Measurements from ENCODE around the gene ZFR.
A peak's percentile ranks its signal among the peaks of the same experiment; 100 is the strongest.

The ZFR gene

DNA sequence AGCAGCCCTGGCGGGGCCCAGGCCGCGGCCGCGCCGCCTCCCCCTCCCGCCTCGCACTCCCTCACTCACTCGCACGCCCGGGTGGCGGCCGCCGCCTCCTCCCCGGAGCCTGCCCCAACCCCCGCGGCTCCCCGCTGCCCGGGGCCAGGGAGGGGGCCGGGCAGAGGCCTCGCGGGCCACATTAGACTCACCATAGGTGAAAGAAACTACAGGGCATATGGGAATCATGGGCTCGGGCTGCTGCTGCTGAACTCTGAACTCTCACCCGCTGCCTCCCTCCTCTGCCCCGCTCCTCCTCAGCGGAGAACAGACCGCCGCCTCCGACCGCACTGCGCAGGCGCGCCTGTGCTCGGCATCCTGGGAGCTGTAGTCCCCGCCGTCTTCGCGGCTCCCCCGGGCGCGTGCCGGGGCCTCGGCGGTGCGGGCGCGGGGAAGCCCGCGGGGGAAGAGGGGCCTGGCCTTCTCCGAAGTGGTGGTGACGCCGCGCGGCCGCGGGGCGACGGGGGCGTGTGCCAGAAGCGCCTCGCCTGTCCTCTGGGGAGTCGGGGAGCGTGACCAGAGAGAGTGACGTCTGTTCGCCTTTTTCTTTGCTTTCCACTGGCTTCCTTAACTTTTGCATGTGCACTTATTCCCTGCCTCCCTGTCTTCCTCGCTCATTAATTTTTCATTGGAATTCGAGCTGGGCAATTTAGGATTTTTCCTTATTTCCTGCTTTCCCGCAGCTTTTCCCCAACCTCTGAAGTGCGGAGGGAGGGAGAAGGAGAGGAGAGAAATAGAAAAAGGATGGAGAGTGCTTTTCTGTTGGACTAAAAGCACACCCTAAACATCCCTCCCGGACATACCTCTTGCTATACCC is at the start of gene ZFR:
TSS of gene ZFR (minus strand) at position 310 of the 856 bp plus-strand sequence. CDS start at position 228, 82 bp downstream.
- H3K36me3 ChIP-seq (ENCODE audit: insufficient read depth, low read length): no peaks in the 10 kb centered on the region
- no peaks in the 10 kb centered on the region; the same call in 1 of the 2 replicates for H3K4me1 ChIP-seq (ENCODE audit: insufficient read depth, low read length)
- peak within 1 kb of the TSS; percentile 90 for H3K9ac ChIP-seq (ENCODE audit: low read depth, low read length)
- H3K9me3 ChIP-seq (ENCODE audit: control insufficient read depth, insufficient read depth, low read length): no peaks in the 10 kb centered on the region

DNA sequence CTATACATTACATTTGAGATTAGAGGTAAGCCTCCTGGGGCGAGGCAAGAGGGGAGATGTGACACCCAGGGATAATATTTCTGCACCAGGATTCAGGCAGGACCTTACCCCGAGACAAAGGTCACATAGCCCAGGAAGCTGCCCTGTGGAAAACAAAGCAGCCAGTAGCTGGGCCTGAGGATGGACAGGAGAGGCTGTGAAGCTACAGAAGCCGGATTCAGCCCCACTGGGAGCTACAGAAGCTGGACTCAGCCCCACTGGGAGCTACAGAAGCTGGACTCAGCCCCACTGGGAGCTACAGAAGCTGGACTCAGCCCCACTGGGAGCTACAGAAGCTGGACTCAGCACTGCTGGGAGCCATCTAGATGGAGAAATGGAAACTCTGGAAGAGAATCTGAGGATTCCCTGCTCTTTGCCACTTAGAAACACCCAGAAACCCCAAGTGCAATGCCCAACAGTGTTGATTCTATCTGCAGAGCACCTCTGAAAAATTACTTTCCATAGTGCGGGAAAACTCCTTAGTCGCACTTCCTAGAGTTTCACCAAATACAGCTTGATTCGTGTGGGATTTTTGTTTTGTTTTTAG is 46.5 kb upstream of the ZFR start:
- no peaks in the 10 kb centered on the region for H3K9me3 ChIP-seq (ENCODE audit: control insufficient read depth, insufficient read depth, low read length)
- no peaks in the 10 kb centered on the region for H3K36me3 ChIP-seq (ENCODE audit: insufficient read depth, low read length)
- H3K9ac ChIP-seq (ENCODE audit: low read depth, low read length): no peak overlapping the region
- no peaks in the 10 kb centered on the region; the same call in 1 of the 2 replicates for H3K4me1 ChIP-seq (ENCODE audit: insufficient read depth, low read length)

DNA sequence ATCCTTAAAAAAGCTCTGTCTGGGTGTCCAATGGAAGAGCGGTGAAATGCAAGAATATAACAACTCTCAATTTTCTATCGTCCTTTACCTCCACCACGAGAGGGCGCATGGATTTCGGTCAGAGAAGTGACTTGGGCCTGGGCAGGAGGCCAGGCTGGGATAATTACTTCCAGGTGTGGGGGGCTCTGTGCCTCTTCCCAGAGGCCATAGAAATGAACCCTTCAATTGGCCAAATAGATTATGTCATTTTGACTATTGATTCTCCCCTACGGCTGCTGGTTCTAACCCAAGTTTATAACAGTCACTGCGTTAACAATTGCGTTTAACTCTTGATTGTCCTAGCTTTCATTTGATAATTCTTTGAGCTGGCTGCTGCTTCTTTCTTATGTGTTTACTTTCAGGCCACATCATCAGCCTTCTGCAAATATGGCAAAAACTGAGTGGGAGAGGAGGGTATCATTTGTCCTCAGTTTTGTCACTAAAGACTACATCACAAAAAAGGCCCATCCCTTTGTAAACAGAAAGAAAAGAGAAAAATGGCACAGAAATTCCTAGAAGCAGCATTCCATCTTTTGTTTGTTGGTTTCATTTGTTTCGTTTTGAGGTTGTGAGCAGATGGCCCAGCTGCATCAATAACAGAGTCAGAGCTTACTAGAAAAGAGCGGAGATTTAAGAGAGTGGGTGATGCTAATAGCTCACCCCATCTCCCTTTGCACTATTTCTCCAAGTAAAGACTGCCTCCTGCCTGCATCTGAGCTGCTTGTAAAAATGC is 45.4 kb upstream of the ZFR start:
- Histone ChIP-seq H3K36me3 (ENCODE audit: insufficient read depth, low read length) (no peaks in the 10 kb centered on the region), H3K4me1 (ENCODE audit: insufficient read depth, low read length) (no peaks in the 10 kb centered on the region; the same call in 1 of the 2 replicates), H3K9ac (ENCODE audit: low read depth, low read length) (no peak overlapping the region), H3K9me3 (ENCODE audit: control insufficient read depth, insufficient read depth, low read length) (no peaks in the 10 kb centered on the region)

- Histone ChIP-seq H3K36me3 (ENCODE audit: insufficient read depth, low read length) (no peaks in the 10 kb centered on the region), H3K9ac (ENCODE audit: low read depth, low read length) (no peak overlapping the region)
Measured at GRCh38 chr5:32487424-32487823, 42.9 kb upstream of the ZFR start.

GRCh38 chr5:32487008-32487407 is 42.5 kb upstream of the ZFR start:
- no peaks in the 10 kb centered on the region for H3K9me3 ChIP-seq (ENCODE audit: control insufficient read depth, insufficient read depth, low read length)

More at GRCh38 chr5:32487424-32487823, 42.9 kb upstream of the ZFR start:
- Histone ChIP-seq H3K9me3 (ENCODE audit: control insufficient read depth, insufficient read depth, low read length) (no peaks in the 10 kb centered on the region), H3K4me1 (ENCODE audit: insufficient read depth, low read length) (no peaks in the 10 kb centered on the region; the same call in 1 of the 2 replicates)

GRCh38 chr5:32482193-32482592 is 37.7 kb upstream of the ZFR start:
- Histone ChIP-seq H3K36me3 (ENCODE audit: insufficient read depth, low read length) (no peaks in the 10 kb centered on the region), H3K9me3 (ENCODE audit: control insufficient read depth, insufficient read depth, low read length) (no peaks in the 10 kb centered on the region), H3K4me1 (ENCODE audit: insufficient read depth, low read length) (no peaks in the 10 kb centered on the region), H3K9ac (ENCODE audit: low read depth, low read length) (no peak overlapping the region)

More at GRCh38 chr5:32487008-32487407, 42.5 kb upstream of the ZFR start:
- H3K9ac ChIP-seq (ENCODE audit: low read depth, low read length): no peak overlapping the region
- H3K36me3 ChIP-seq (ENCODE audit: insufficient read depth, low read length): no peaks in the 10 kb centered on the region
- H3K4me1 ChIP-seq (ENCODE audit: insufficient read depth, low read length): no peaks in the 10 kb centered on the region; the same call in 1 of the 2 replicates

- no peak overlapping the region for H3K9ac ChIP-seq (ENCODE audit: low read depth, low read length)
- no peaks in the 10 kb centered on the region for H3K9me3 ChIP-seq (ENCODE audit: control insufficient read depth, insufficient read depth, low read length)
- H3K4me1 ChIP-seq (ENCODE audit: insufficient read depth, low read length): peaks cover 7% of the 10 kb centered on the region; the same call in 1 of the 2 replicates
- no peaks in the 10 kb centered on the region for H3K36me3 ChIP-seq (ENCODE audit: insufficient read depth, low read length)
Measured at GRCh38 chr5:32479096-32479495, 34.6 kb upstream of the ZFR start.

DNA sequence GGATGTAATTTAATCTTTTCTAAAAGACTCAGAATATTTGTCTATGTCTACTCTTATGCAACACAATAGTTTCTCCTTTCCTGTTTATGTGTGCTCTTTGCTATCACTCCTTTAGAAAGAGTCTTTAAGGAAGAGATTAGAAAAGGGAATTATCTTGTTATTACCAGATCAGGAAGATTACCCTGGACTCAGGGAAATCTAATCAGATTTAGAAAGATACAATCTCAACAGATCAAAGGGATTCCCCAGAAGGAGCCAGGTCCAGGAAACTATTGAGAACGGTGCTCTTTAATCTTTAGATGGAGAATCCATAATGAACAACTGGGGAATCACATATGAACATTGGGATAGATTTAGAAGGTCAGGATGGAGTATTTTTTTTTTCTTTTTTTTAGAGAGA is 32.4 kb upstream of the ZFR start:
- Histone ChIP-seq H3K9me3 (ENCODE audit: control insufficient read depth, insufficient read depth, low read length) (no peaks in the 10 kb centered on the region), H3K4me1 (ENCODE audit: insufficient read depth, low read length) (peaks cover 7% of the 10 kb centered on the region; the same call in 1 of the 2 replicates), H3K36me3 (ENCODE audit: insufficient read depth, low read length) (no peaks in the 10 kb centered on the region), H3K9ac (ENCODE audit: low read depth, low read length) (no peak overlapping the region)

DNA sequence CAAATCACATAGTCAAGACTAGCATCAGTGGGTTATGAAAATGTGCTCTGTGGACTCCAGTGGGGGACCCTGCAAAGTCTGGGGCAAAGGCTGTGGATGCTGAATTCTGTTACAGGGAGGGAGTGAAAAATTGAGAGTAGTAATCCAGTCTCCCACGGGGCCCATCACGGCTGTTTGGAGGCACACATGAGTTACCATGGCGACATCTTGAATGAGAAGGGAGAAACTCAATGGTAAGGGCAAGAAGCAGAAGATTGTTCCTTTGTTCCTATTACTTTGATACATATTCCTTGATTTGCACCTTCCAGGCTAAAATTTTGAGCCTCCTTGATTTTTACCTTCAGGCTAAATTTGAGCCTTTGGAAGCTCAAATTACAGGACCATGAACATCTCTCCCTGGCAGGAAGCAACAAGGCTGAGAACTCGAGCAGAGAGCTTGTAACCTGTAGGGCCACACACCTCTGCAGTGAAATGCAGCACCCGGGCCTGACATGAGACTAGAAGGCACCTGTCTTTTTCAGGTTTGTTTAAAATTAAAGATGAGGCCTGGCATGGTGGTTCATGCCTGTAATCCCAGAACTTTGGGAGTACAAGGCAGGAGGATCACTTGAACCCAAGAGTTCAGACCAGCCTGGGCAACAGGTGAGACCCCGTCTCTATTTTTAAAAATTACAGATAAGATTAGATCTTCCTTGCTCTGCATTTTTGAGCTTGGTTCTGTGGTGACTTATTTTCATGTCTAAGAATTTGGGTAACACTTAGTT is 31.0 kb upstream of the ZFR start:
- Histone ChIP-seq H3K4me1 (ENCODE audit: insufficient read depth, low read length) (peaks cover 7% of the 10 kb centered on the region; the same call in 1 of the 2 replicates), H3K9ac (ENCODE audit: low read depth, low read length) (no peak overlapping the region), H3K36me3 (ENCODE audit: insufficient read depth, low read length) (no peaks in the 10 kb centered on the region), H3K9me3 (ENCODE audit: control insufficient read depth, insufficient read depth, low read length) (no peaks in the 10 kb centered on the region)

DNA sequence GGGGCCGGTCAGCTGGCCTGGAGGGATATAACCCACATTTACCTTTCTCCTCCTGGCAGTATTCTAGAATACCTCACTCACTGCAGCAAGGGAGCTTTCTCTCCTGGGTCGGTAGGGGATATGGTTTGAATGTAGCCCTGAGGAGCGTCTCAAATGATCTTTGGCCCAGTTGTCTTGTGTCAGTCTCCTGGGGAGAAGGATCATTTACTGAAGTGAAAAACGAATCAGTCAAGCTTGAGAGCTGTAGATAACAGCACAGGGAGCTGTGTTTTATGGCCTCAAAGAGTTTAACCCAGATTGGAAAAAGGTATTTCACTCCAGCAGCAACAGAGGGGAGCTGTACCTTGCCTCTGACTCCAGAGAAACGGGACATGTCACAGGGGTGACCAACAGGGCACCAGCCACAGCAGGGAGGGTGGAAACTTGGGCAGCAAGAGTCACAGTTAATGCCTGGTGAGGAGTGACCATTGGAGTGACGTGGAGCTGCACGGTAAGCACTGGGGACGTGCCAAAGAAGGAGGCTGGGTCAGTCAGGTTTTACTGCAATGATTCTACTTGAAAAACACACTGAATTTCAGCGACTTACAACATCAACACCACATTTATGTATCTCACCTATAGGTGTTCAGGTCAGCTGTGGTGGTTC is 29.8 kb upstream of the ZFR start:
- no peak overlapping the region for H3K9ac ChIP-seq (ENCODE audit: low read depth, low read length)
- H3K9me3 ChIP-seq (ENCODE audit: control insufficient read depth, insufficient read depth, low read length): no peaks in the 10 kb centered on the region
- no peaks in the 10 kb centered on the region for H3K36me3 ChIP-seq (ENCODE audit: insufficient read depth, low read length)
- H3K4me1 ChIP-seq (ENCODE audit: insufficient read depth, low read length): peaks cover 7% of the 10 kb centered on the region; the same call in 1 of the 2 replicates

DNA sequence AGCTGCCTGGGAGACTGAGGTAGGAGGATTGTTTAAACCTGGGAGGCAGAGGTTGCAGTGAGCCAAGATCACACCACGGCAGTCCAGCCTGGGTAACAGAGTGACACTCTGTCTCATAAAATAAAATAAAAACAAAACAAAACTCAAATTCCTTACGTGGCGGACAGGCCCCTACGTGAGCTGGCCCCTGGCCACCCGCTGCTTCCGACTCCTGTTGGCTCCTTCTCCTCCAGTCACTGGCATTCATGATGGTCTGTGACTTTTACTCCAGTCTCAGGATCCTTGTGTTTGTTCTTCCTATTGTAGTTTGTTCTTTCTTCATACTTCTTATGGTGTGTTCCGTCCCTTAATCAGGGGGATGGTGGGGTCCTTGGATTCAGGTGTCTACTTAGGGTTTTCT is 28.5 kb upstream of the ZFR start:
- no peaks in the 10 kb centered on the region for H3K36me3 ChIP-seq (ENCODE audit: insufficient read depth, low read length)
- no peak overlapping the region for H3K9ac ChIP-seq (ENCODE audit: low read depth, low read length)
- peaks cover 7% of the 10 kb centered on the region; the same call in 1 of the 2 replicates for H3K4me1 ChIP-seq (ENCODE audit: insufficient read depth, low read length)
- no peaks in the 10 kb centered on the region for H3K9me3 ChIP-seq (ENCODE audit: control insufficient read depth, insufficient read depth, low read length)

DNA sequence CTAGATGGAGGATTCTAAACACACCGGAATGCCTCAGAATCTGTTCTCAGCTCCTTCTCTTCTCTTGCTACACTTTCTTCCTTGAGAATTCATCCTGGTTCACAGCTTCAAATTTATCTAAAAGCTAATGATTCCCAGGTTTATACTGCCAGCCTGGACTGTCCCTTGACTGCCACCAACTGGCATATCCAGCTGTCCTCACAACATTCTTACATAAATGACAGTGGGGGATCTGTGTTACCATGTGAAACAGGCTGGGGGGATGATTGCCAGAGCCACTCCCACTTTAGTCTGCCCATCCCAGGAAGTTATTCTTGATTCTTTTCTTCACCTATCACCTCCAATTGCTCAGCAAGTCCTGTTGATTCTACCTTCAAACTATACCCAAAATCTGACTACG is 27.2 kb upstream of the ZFR start:
- H3K4me1 ChIP-seq (ENCODE audit: insufficient read depth, low read length): peaks cover 7% of the 10 kb centered on the region; the same call in 1 of the 2 replicates
- H3K9me3 ChIP-seq (ENCODE audit: control insufficient read depth, insufficient read depth, low read length): no peaks in the 10 kb centered on the region
- H3K9ac ChIP-seq (ENCODE audit: low read depth, low read length): no peak overlapping the region
- H3K36me3 ChIP-seq (ENCODE audit: insufficient read depth, low read length): no peaks in the 10 kb centered on the region

- Histone ChIP-seq H3K9ac (ENCODE audit: low read depth, low read length) (no peak overlapping the region), H3K4me1 (ENCODE audit: insufficient read depth, low read length) (no peaks in the 10 kb centered on the region), H3K9me3 (ENCODE audit: control insufficient read depth, insufficient read depth, low read length) (no peaks in the 10 kb centered on the region), H3K36me3 (ENCODE audit: insufficient read depth, low read length) (no peaks in the 10 kb centered on the region)
Measured at GRCh38 chr5:32465076-32465475, 20.5 kb upstream of the ZFR start.
